NT2/D1 (cell line): ENCODE data around the gene PCAT6.

Experiments used
- SUZ12 ChIP-seq: IDR thresholded peaks from 2 replicates; pipeline ENCODE4 v1.6.1; 2011; ENCODE audit not compliant: insufficient read length, insufficient read depth; ENCODE audit errors: extremely low read depth
- YY1 ChIP-seq: IDR thresholded peaks from 2 replicates; pipeline ENCODE4 v1.6.1; 2011; ENCODE audit not compliant: insufficient read length, insufficient read depth
- ZNF274 ChIP-seq: IDR thresholded peaks from 2 replicates; pipeline ENCODE4 v1.6.1; 2011; ENCODE audit warnings: mild to moderate bottlenecking, low read depth, low read length

- TF ChIP-seq YY1 (no peak), ZNF274 (no peak), SUZ12 (no peak)
Measured at GRCh38 chr1:202857136-202857610, 46.4 kb downstream of the PCAT6 start.
